HG02798 (cell line): ENCODE data around the gene HOXD8.

Experiments
- ATAC-seq: cut with Tn5 transposase; IDR thresholded peaks from one replicate; pipeline ENCODE4 v1.9.1; 2021; ENCODE audit warnings: mild to moderate bottlenecking; ENCODE audit not compliant: unreplicated experiment, poor library complexity

The HOXD8 gene

GRCh38 chr2:176169181-176169580 is 39.7 kb downstream of the HOXD8 start:
- ATAC-seq = no peak

- ATAC-seq = no peak
Observed at GRCh38 chr2:176169711-176170110, 40.2 kb downstream of the HOXD8 start.

GRCh38 chr2:176170602-176171305 is 41.2 kb downstream of the HOXD8 start:
- no peak for ATAC-seq

DNA sequence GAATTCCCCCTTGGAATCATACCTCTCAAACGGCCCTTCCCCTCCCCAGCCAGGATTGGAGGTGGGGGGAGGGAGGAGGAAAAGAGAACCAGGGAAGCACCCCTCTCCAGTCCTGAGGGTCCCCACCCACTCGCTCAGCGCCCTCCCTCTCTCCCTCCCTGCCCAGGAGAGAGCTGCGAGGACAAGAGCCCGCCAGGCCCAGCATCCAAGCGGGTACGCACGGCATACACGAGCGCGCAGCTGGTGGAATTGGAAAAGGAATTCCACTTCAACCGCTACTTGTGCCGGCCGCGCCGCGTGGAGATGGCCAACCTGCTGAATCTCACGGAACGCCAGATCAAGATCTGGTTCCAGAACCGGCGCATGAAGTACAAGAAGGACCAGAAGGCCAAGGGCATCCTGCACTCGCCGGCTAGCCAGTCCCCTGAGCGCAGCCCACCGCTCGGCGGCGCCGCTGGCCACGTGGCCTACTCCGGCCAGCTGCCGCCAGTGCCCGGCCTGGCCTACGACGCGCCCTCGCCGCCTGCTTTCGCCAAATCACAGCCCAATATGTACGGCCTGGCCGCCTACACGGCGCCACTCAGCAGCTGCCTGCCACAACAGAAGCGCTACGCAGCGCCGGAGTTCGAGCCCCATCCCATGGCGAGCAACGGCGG is 42.0 kb downstream of the HOXD8 start:
- no peak for ATAC-seq

DNA sequence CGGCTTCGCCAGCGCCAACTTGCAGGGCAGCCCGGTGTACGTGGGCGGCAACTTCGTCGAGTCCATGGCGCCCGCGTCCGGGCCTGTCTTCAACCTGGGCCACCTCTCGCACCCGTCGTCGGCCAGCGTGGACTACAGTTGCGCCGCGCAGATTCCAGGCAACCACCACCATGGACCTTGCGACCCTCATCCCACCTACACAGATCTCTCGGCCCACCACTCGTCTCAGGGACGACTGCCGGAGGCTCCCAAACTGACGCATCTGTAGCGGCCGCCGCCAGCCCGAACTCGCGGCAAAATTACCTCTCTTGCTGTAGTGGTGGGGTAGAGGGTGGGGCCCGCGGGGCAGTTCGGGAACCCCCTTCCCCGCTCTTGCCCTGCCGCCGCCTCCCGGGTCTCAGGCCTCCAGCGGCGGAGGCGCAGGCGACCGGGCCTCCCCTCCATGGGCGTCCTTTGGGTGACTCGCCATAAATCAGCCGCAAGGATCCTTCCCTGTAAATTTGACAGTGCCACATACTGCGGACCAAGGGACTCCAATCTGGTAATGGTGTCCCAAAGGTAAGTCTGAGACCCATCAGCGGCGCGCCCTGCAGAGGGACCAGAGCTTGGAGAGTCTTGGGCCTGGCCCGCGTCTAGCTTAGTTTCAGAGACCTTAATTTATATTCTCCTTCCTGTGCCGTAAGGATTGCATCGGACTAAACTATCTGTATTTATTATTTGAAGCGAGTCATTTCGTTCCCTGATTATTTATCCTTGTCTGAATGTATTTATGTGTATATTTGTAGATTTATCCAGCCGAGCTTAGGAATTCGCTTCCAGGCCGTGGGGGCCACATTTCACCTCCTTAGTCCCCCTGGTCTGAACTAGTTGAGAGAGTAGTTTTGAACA is 42.7 kb downstream of the HOXD8 start:
- ATAC-seq = no peak

- ATAC-seq = no peak
Observed at GRCh38 chr2:176172895-176173566, 43.5 kb downstream of the HOXD8 start.

GRCh38 chr2:176173567-176174381 is 44.3 kb downstream of the HOXD8 start:
- ATAC-seq = no peak

DNA sequence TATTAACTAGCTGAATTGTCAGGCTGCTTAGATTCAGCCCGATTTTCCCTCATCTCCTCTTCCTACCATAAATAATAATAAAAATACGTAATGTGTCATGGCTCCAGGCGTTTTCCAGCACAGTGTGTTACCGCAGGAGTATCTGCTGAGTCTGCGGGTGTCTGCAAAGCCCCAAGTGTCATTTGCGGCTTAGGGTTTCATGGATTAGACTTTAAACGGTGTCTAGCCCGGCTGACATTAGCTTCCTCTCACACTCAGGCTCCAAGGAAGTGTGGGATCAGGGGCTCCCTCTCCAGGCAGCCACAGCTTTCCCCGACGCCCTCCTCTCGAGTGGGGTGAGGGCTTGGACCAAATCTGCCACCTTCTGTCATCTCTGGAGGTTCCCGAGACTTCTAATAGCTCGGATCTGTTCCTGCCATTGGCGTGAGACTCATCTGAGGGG is 44.9 kb downstream of the HOXD8 start:
- ATAC-seq = no peak

DNA sequence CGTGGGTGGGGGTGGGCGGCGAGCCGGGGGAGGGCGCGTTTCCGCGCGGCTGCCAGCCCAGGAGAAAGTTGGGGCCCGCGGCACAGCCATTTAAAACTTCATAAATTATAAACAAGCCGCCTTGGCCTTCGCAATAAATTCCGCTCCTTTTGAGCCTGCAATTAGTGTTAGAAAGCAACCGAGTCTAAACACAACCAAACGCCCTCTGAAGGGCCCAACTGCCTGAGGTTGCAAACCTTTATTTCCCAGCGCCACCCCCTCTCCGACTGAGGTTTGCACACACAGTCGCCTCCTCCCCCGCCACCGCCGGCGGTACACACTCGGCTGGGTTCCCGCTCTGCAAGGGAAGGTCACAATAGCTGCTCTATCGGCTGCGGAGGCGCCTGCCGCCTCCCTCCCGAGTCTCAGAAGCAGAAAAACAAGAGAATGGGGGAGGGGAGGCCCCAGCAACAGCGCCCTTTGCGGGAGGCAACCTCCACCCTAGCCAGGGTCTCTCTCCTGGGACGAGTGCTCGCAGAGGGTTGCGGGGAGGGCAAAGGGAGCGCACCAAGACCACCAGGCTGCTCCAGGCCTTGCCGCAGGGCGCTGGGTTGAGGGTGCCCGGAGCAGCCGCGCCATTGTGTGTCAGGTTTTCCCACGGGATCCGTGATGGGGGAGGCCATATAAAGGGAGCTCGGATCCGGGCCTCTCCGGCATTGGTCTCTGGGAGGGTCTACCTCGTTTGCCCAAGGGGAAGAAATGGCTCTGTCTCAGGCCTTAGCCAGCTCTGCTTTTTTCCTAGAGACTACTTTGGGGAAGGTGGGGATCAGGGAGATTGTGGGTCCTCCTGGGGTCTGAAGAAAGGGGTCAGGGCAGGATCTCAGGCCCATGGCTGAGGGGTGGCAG is 45.6 kb downstream of the HOXD8 start:
- no peak for ATAC-seq

DNA sequence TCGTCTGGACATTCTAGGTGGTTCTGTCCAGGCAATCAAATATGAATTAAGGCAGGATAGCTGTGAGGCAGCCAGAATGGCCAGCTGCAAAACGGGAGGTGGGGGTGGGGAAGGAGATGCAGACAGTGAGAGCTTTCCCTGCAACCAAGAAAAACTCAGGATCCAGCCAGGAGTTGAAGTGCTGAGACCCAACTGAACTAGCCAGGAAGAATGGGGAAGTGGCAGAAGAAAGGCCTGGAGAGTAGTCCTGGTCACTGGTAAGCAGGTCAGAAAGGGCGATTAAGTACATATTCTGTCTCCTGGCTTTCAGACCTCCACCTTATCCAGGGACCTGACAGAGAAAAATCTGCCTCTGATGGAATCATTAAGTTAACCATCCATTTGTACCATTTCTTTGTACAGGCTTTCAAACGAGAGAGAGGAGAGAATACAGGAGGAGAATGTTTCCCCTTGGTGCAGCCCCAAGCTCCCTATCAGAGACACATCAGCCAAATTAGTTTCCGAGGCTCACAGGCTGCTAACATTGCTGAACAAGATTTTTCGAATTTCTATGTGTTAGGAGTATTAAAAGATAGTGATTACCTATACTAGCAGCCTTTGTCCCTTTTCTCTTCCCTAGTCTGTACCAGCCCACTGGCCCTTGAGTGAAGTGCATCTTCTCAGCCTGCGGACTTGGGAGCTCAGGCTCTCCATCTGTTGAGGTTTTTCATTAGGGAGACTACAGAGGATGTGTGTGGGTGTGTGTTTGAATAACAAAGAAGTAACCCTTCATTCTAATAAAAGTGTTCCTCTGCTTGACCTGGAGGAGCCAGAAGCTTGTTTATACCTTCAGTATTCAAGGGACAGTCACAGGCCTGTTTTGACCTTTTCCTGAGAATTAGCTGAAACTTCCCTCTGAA is 46.5 kb downstream of the HOXD8 start:
- no peak for ATAC-seq

GRCh38 chr2:176177580-176178037 is 48.1 kb downstream of the HOXD8 start:
- ATAC-seq = no peak

DNA sequence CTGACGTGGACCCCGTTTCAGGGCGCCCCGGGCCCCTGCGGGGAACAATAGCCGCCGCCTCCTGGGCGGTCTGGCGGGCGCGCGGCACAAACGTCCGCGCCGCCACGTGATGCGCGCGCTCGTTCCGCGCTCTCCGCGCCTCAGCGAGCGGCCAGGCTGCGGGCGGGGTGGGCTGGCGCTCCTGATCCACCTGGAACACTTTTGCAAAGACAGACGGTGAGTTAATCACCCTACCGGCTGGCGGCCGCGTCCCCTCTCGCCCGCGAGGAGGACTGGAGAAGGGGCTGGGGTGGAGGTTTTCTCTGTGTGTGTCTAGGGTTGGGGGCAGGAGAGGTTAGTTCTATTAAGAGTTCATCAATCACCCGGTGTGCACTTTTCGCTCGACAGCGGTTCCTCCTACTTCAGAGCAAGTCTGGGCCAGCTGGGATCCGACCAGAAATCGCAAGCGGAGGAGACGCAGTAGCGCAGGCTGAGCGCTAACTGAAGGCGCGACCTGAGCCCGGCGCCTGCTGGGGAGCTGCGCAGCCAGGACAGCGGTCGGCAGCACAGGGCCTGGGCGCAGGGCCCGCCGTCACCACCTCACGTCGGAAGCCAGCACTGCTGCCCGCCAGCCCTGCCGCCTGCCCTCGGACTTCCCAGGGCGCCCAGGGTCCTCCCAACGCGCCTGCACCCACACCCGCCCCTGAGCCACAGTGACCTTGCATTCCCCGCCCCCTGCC is 48.7 kb downstream of the HOXD8 start:
- ATAC-seq = no peak

GRCh38 chr2:176178757-176179295 is 49.3 kb downstream of the HOXD8 start:
- ATAC-seq = no peak

- no peak for ATAC-seq
Observed at GRCh38 chr2:176181551-176181950, 52.0 kb downstream of the HOXD8 start.
